Upper lobe of left lung (tissue), 6 donors: ENCODE results near the gene UST. TPM values are rescaled to one million over a fixed set of nuclear protein-coding genes. Genes with fewer than 3 reads are reported as not detected.

Experiments
- ATAC-seq, 2 donors: fragments of 200-7000 bp; cut with Tn5 transposase; one replicate each; pipeline ENCODE4 v1.9.1; 2022; ENCODE audit warnings: mild to moderate bottlenecking in 2 of 2, moderate library complexity in 2 of 2; ENCODE audit not compliant: low FRiP score in 2 of 2
- DNase-seq, 2 donors: peaks; one replicate each; pipeline ENCODE4 v3.0.0-alpha.2; 2019 to 2020
- H3K27ac ChIP-seq, 4 donors: fragments of 200-600 bp; sonication (generic); one replicate each; pipeline ENCODE4 v1.5.1; 2016 to 2019
- H3K27me3 ChIP-seq, 4 donors: fragments of 200-600 bp; sonication (generic); one replicate each; pipeline ENCODE4 v1.5.1; 2017 to 2019
- H3K36me3 ChIP-seq, 4 donors: fragments of 200-600 bp; sonication (generic); one replicate each; pipeline ENCODE4 v1.5.1; 2016 to 2019
- H3K4me1 ChIP-seq, 4 donors: fragments of 200-600 bp; sonication (generic); one replicate each; pipeline ENCODE4 v1.5.1; 2018 to 2019
- H3K4me3 ChIP-seq, 4 donors: fragments of 200-600 bp; sonication (generic); one replicate each; pipeline ENCODE4 v1.5.1; 2017 to 2019; ENCODE audit warnings: mild to moderate bottlenecking in 2 of 4, moderate library complexity in 1 of 4
- H3K9me3 ChIP-seq, 4 donors: fragments of 200-600 bp; sonication (generic); one replicate each; pipeline ENCODE4 v1.5.1; 2018 to 2019
- EP300 ChIP-seq, 4 donors: sonication (generic); formaldehyde crosslinking; IDR thresholded peaks; one replicate each; pipeline ENCODE4 v1.5.1; 2017; ENCODE audit warnings: antibody characterized with exemption in 4 of 4, control low read depth in 2 of 4
- POLR2A ChIP-seq, 4 donors: fragments of 450-650 bp; IDR thresholded peaks; one replicate each; pipeline ENCODE4 v1.5.1; 2016 to 2017; ENCODE audit warnings: antibody characterized with exemption in 4 of 4, mild to moderate bottlenecking in 2 of 4
- POLR2AphosphoS5 ChIP-seq, 2 donors: sonication (generic); formaldehyde crosslinking; IDR thresholded peaks; one replicate each; pipeline ENCODE4 v1.5.1; 2017; ENCODE audit warnings: antibody characterized with exemption in 2 of 2
- WGBS, 2 donors: methylation state at CpG; one replicate each; pipeline ENCODE4 v1.1.5; 2017 to 2018; 5-methylcytosine and 5-hydroxymethylcytosine counted together
- total RNA-seq, 6 donors: library from RNA; depleted of rRNA in 4 of 6; stranded (reverse); fragments of >200 nt in 4 of 6; gene quantifications; one replicate each; pipeline versions ENCODE4 v1.1.0 to v1.2.1, GENCODE V29; 2016 to 2021
- TF ChIP-seq, protein P1 (sequence below), 6 experiments: fragments of 450-650 bp in 4 of 6; fragments of 200-600 bp in 2 of 6; sonication (generic) in 2 of 6; IDR thresholded peaks; one replicate each; pipeline ENCODE4 v1.5.1; 2016 to 2019; ENCODE audit warnings: antibody characterized with exemption in 6 of 6
- donor health status: DM: no; HTN: no; CAD: no; lungs with moderate emphysema.
- donor health status: DM: no; HTN: yes; CAD: no; lungs with severe emphysema.

Gene UST
- total RNA-seq, 6 donors from 2014 or later, result 10.2 to 21.6 (median 14.2) TPM

DNA sequence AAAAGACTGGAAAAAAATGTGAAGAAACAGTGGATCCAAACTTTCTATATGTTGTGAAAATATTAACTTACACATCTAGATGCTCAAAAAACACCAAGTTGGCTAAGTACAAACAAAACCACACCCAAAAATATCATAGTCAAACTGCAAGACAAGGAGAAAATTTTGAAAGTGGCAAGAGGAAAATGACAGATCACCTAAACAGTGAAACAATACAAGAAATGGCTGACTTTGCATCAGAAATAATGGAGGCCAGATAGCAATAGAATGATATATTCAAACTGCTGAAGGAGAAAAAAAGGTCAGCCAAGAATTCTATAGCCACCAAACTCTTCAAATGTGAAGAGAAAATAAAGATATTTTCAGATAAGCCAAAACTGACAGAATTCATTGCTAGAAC is 22.4 kb upstream of the UST start:
- ATAC-seq, result no peak

DNA sequence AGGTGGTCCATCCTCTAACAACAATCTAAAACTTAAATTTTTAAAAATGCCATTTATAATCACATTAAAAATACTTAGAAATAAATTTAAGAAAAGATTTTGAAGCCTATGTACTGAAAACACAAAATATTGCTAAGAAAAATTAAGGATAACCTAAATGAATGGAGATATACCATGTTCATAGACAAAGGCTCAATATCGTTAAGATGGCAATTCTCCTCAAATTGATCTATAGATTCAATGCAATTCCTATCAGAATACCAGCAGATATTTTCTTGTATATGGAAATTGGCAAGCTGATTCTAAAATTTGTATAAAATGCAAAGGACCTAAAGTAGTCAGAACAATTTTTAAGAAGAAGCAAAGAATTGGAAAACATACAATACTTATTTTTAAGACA is 19.7 kb upstream of the UST start:
- DNase-seq (no peak), ATAC-seq (no peak)
- WGBS, 2 donors, result 93 to 96% methylated on average over 1 of the region's 1 CpG
- H3K36me3 ChIP-seq, result no peaks in the 10 kb centered on the region
- no peaks in the 10 kb centered on the region for H3K4me1 ChIP-seq
- H3K4me3 ChIP-seq, result no peak overlapping the region
- H3K27ac ChIP-seq, result no peak overlapping the region
- peaks cover 0 to 4% (median 3%) of the 10 kb centered on the region in 4 donors for H3K9me3 ChIP-seq
- H3K27me3 ChIP-seq, result no peaks in the 10 kb centered on the region
- TF ChIP-seq POLR2A (IDR thresholded peaks at IDR 0.05) (no peak), POLR2AphosphoS5 (IDR thresholded peaks at IDR 0.05) (no peak), EP300 (IDR thresholded peaks at IDR 0.05) (no peak)
- TF ChIP-seq, protein P1, sequence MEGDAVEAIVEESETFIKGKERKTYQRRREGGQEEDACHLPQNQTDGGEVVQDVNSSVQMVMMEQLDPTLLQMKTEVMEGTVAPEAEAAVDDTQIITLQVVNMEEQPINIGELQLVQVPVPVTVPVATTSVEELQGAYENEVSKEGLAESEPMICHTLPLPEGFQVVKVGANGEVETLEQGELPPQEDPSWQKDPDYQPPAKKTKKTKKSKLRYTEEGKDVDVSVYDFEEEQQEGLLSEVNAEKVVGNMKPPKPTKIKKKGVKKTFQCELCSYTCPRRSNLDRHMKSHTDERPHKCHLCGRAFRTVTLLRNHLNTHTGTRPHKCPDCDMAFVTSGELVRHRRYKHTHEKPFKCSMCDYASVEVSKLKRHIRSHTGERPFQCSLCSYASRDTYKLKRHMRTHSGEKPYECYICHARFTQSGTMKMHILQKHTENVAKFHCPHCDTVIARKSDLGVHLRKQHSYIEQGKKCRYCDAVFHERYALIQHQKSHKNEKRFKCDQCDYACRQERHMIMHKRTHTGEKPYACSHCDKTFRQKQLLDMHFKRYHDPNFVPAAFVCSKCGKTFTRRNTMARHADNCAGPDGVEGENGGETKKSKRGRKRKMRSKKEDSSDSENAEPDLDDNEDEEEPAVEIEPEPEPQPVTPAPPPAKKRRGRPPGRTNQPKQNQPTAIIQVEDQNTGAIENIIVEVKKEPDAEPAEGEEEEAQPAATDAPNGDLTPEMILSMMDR (IDR thresholded peaks at IDR 0.05), result no peak

More for the DNA sequence above, 22.4 kb upstream of the UST start:
- Histone ChIP-seq H3K27me3 (no peaks in the 10 kb centered on the region), H3K36me3 (no peaks in the 10 kb centered on the region), H3K27ac (no peak overlapping the region), H3K9me3 (peaks cover 0 to 4% (median 3%) of the 10 kb centered on the region in 4 donors), H3K4me1 (no peaks in the 10 kb centered on the region), H3K4me3 (no peak overlapping the region)
- no peak for DNase-seq
- no peak for TF ChIP-seq POLR2A (IDR thresholded peaks at IDR 0.05)
- no peak for TF ChIP-seq EP300 (IDR thresholded peaks at IDR 0.05)
- no peak for TF ChIP-seq POLR2AphosphoS5 (IDR thresholded peaks at IDR 0.05)
- TF ChIP-seq, protein P1 (IDR thresholded peaks at IDR 0.05), result no peak

DNA sequence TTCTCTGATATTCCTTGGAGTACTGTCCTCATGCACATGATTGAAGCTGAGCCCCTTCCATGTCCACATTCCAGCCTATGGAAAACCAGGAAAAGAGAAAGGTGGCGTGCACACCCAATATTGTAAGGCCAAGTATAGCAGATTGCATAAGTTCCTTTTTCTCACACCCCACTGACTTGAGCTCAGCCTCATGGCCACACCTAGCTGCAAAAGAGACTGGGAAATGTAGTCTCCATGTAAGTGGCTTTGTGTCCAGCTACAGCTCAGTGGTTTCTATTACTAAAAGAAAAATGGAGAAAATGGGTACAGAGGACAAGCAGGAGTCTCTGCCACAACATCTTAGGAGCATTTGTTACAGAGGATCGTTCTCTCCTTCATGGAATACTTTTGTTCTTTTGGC is 10.8 kb upstream of the UST start:
- 75 to 85% methylated on average over 2 of the region's 2 CpGs for WGBS, 2 donors
- H3K4me1 ChIP-seq, result peaks cover 0 to 9% (median 2%) of the 10 kb centered on the region in 4 donors
- H3K4me3 ChIP-seq, result no peak overlapping the region
- ATAC-seq (peak in 1 of 2 donors; percentile 43), DNase-seq (no peak)
- H3K27me3 ChIP-seq, result no peaks in the 10 kb centered on the region
- TF ChIP-seq POLR2A (IDR thresholded peaks at IDR 0.05) (no peak), POLR2AphosphoS5 (IDR thresholded peaks at IDR 0.05) (no peak), EP300 (IDR thresholded peaks at IDR 0.05) (no peak)
- TF ChIP-seq, protein P1 (IDR thresholded peaks at IDR 0.05), result no peak
- H3K36me3 ChIP-seq, result no peaks in the 10 kb centered on the region
- H3K27ac ChIP-seq, result no peak overlapping the region
- no peaks in the 10 kb centered on the region for H3K9me3 ChIP-seq

DNA sequence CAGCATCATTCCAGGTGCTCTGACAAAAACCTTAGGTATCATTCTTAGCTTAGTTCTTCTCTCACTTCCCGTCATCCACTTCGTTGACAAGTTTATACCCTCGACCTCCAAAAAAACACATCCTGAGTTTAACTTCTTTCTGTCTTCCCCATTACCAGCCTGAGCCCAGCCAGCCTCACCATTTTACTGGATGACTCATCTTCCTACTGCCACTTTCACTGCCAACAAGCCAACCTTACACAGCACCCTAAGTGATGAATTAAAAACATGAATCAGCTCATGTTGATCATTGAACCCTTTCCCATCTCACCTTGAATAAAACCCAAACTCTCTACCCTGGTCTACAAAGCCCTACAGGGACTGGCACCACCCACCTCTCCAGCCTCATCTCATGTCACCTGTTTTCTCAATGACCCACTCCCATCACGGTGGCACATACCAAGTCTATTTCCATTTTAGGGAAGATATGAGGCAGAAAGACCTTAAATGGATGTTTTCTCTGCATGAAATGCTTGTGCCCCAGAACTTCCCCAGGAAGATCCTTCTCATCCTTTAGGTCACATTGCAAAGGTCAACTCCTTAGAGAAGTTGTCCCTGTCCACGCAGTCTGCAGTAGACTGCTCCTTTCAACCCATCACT is 9.9 kb upstream of the UST start:
- WGBS, 2 donors, result 78 to 86% methylated on average over 5 of the region's 5 CpGs
- H3K27ac ChIP-seq, result no peak overlapping the region
- peaks cover 0 to 9% (median 2%) of the 10 kb centered on the region in 4 donors for H3K4me1 ChIP-seq
- no peak overlapping the region for H3K4me3 ChIP-seq
- no peaks in the 10 kb centered on the region for H3K36me3 ChIP-seq
- no peak for DNase-seq
- TF ChIP-seq EP300 (IDR thresholded peaks at IDR 0.05), result no peak
- no peak for TF ChIP-seq POLR2A (IDR thresholded peaks at IDR 0.05)
- no peak for TF ChIP-seq POLR2AphosphoS5 (IDR thresholded peaks at IDR 0.05)
- TF ChIP-seq, protein P1 (IDR thresholded peaks at IDR 0.05), result no peak
- H3K27me3 ChIP-seq, result no peaks in the 10 kb centered on the region
- no peaks in the 10 kb centered on the region for H3K9me3 ChIP-seq
- no peak for ATAC-seq

DNA sequence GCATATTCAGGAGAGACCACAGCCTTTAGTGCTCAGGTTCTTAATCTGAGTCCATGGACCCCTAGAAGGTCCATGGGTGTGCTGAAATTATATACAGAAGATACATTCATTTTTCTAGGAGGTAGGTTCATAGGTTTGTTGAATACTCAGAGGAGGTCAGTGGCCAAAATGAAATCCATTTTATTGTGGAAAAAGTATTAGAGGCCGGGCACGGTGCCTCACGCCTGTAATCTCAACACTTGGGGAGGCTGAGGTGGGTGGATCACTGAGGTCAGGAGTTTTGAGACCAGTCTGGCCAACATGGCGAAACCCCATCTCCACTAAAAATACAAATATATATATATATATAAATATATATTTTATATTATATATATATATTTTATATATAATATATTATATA is 9.0 kb upstream of the UST start:
- Histone ChIP-seq H3K27ac (no peak overlapping the region), H3K4me3 (no peak overlapping the region), H3K27me3 (no peaks in the 10 kb centered on the region), H3K36me3 (no peaks in the 10 kb centered on the region), H3K9me3 (no peaks in the 10 kb centered on the region), H3K4me1 (peaks cover 0 to 9% (median 2%) of the 10 kb centered on the region in 4 donors)
- WGBS, 2 donors, result 95 to 100% methylated on average over 4 of the region's 4 CpGs
- DNase-seq, result no peak
- ATAC-seq, result no peak
- TF ChIP-seq POLR2AphosphoS5 (IDR thresholded peaks at IDR 0.05), result no peak
- TF ChIP-seq, protein P1 (IDR thresholded peaks at IDR 0.05), result no peak
- TF ChIP-seq EP300 (IDR thresholded peaks at IDR 0.05), result no peak
- TF ChIP-seq POLR2A (IDR thresholded peaks at IDR 0.05), result no peak
